CD14-positive monocyte (primary cell): Measurements from ENCODE around the gene CDH4. TPM values are rescaled to one million over a fixed set of nuclear protein-coding genes. Genes with fewer than 3 reads are reported as not detected.

ENCODE experiments used
- DNase-seq, 3 donors: peaks; one replicate each; pipeline ENCODE4 v3.0.0-alpha.2; 2011 to 2022
- H2AFZ ChIP-seq: 2 replicates; pipeline ENCODE4 v1.6.0; 2012; ENCODE audit warnings: mild to moderate bottlenecking, low read depth, low read length, inconsistent platforms; ENCODE audit not compliant: insufficient read depth, poor library complexity, severe bottlenecking
- H3K27ac ChIP-seq, 2 donors: 1 replicate in 1 of 2; 2 replicates in 1 of 2; pipeline ENCODE4 v1.5.1; 2012 to 2013; ENCODE audit warnings: low read length in 2 of 2, control low read depth in 1 of 2, inconsistent platforms in 1 of 2, low read depth in 1 of 2, mild to moderate bottlenecking in 1 of 2
- H3K27me3 ChIP-seq, 2 donors: one replicate each; pipeline versions ENCODE4 v1.6.0 to v1.6.1; 2011 to 2013; ENCODE audit warnings: low read length in 2 of 2; ENCODE audit not compliant: control insufficient read depth in 2 of 2, insufficient read depth in 2 of 2
- H3K36me3 ChIP-seq, 2 donors: replicated peaks in 1 of 2; 1 replicate in 1 of 2; 2 replicates in 1 of 2; pipeline versions ENCODE4 v1.5.1 to v1.6.1; 2012 to 2013; ENCODE audit warnings: low read length in 2 of 2, control low read depth in 1 of 2, inconsistent platforms in 1 of 2, mild to moderate bottlenecking in 1 of 2; ENCODE audit not compliant: insufficient read depth in 2 of 2, control insufficient read depth in 1 of 2
- H3K4me1 ChIP-seq, 2 donors: 1 replicate in 1 of 2; 2 replicates in 1 of 2; pipeline versions ENCODE4 v1.5.1 to v1.6.1; 2012 to 2013; ENCODE audit warnings: low read length in 2 of 2, control low read depth in 1 of 2, inconsistent platforms in 1 of 2, mild to moderate bottlenecking in 1 of 2, moderate library complexity in 1 of 2; ENCODE audit not compliant: insufficient read depth in 2 of 2, control insufficient read depth in 1 of 2
- H3K4me2 ChIP-seq: replicated peaks from 2 replicates; pipeline ENCODE3; 2012; ENCODE audit warnings: low read length, moderate library complexity, mild to moderate bottlenecking; ENCODE audit not compliant: poor library complexity, severe bottlenecking; ENCODE audit errors: extremely low read depth
- H3K4me3 ChIP-seq, 3 experiments: fragments of 200-600 bp in 1 of 3; sonication (generic) in 1 of 3; replicated peaks in 1 of 3; 1 replicate in 2 of 3; 2 replicates in 1 of 3; pipeline ENCODE4 v1.5.1; 2011 to 2013; ENCODE audit warnings: low read length in 3 of 3, mild to moderate bottlenecking in 3 of 3, control low read depth in 2 of 3, low read depth in 2 of 3, inconsistent platforms in 1 of 3, moderate library complexity in 1 of 3
- H3K79me2 ChIP-seq: 2 replicates; pipeline ENCODE4 v1.6.0; 2012; ENCODE audit warnings: mild to moderate bottlenecking, control low read depth, inconsistent platforms, low read length, moderate library complexity; ENCODE audit not compliant: insufficient read depth
- H3K9ac ChIP-seq: 2 replicates; pipeline ENCODE4 v1.6.0; 2017; ENCODE audit warnings: low read length, mild to moderate bottlenecking; ENCODE audit not compliant: insufficient read depth, poor library complexity, severe bottlenecking
- H3K9me3 ChIP-seq, 2 donors: replicated peaks in 1 of 2; 1 replicate in 1 of 2; 2 replicates in 1 of 2; pipeline versions ENCODE4 v1.5.1 to v1.6.1; 2012 to 2013; ENCODE audit warnings: low read length in 2 of 2, control low read depth in 1 of 2; ENCODE audit not compliant: control insufficient read depth in 1 of 2, insufficient read depth in 1 of 2
- H4K20me1 ChIP-seq: 2 replicates; pipeline ENCODE4 v1.6.0; 2012; ENCODE audit warnings: mild to moderate bottlenecking, low read length, control low read depth, moderate library complexity; ENCODE audit not compliant: insufficient read depth
- H3K27ac Mint-ChIP-seq, 7 donors: one replicate each; pipeline ENCODE4 v1.8.0; 2020; ENCODE audit warnings: mild to moderate bottlenecking in 7 of 7, mixed read lengths in 7 of 7, moderate library complexity in 6 of 7, inconsistent platforms in 2 of 7
- H3K27me3 Mint-ChIP-seq, 3 donors: one replicate each; pipeline ENCODE4 v1.8.0; 2021 to 2022; ENCODE audit warnings: low read depth in 3 of 3, mild to moderate bottlenecking in 3 of 3, mixed read lengths in 3 of 3, moderate library complexity in 3 of 3, inconsistent platforms in 1 of 3
- H3K36me3 Mint-ChIP-seq, 2 donors: one replicate each; pipeline ENCODE4 v1.8.0; 2020; ENCODE audit warnings: mixed read lengths in 2 of 2, inconsistent platforms in 1 of 2, mild to moderate bottlenecking in 1 of 2
- H3K4me1 Mint-ChIP-seq: one replicate; pipeline ENCODE4 v1.8.0; 2020; ENCODE audit warnings: mild to moderate bottlenecking, mixed read lengths
- H3K4me3 Mint-ChIP-seq, 2 donors: one replicate each; pipeline ENCODE4 v1.8.0; 2020; ENCODE audit warnings: mild to moderate bottlenecking in 2 of 2, mixed read lengths in 2 of 2, moderate library complexity in 1 of 2
- H3K9me3 Mint-ChIP-seq, 7 donors: one replicate each; pipeline ENCODE4 v1.8.0; 2020 to 2022; ENCODE audit warnings: mixed read lengths in 7 of 7, mild to moderate bottlenecking in 6 of 7, moderate library complexity in 6 of 7, inconsistent platforms in 2 of 7
- whole genome bisulfite sequencing: methylation state at CpG from one replicate; pipeline ENCODE4 v1.1.5; 2013; ENCODE audit warnings: missing lambda C conversion rate; ENCODE audit not compliant: insufficient coverage; 5-methylcytosine and 5-hydroxymethylcytosine counted together
- intact Hi-C, 2 donors: fragments of 100-400 bp; cut with micrococcal nuclease; formaldehyde crosslinking; loops; one replicate each; pipeline versions ENCODE4 v1.15.0 to v1.15.1; 2023
- polyA plus RNA-seq, 3 donors: library from polyadenylated mRNA; depleted of rRNA in 1 of 3; unstranded in 2 of 3; stranded (reverse) in 1 of 3; fragments of 300-500 nt in 2 of 3; fragments of >200 nt in 1 of 3; fragmentation: Illumina TruSeq in 2 of 3; gene quantifications; 1 replicate in 2 of 3; 2 replicates in 1 of 3; pipeline ENCODE4 v1.2.3, GENCODE V29; 2012 to 2021
- TF ChIP-seq, protein P1 (sequence below): fragments of 200-600 bp; IDR thresholded peaks from one replicate; pipeline ENCODE4 v1.8.0; 2022; ENCODE audit warnings: antibody characterized with exemption, mild to moderate bottlenecking

The CDH4 gene
- polyA plus RNA-seq, 3 donors = not detected

DNA sequence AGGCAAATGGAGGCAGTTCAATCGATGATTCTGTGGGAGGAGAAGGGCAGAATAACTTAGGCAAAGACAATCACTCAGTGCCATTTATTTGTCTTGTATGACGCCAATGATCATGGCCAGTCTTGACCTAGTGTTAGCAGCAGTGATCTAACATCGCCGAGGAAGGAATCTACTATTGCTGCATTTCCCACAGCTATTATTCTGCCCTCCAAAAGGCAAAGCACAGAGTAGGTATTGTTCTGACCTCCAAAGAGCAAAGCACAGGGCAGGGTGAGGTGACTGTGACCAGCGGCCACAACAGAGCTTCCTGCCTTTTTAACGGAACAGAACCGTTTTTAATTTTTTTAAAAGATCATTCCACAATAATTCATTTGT, 235.9 kb downstream of the CDH4 start:
- intact Hi-C loops = no loop called here
- no peaks in the 10 kb centered on the region for H3K27me3 ChIP-seq
- H2AFZ ChIP-seq = no peak overlapping the region
- H3K9me3 ChIP-seq = peaks cover 32 to 70% of the 10 kb centered on the region in 2 donors
- no peak overlapping the region for H3K27ac ChIP-seq
- 91% methylated on average over 4 of the region's 7 CpGs for WGBS
- Mint-ChIP-seq H3K27me3 (no peaks in the 10 kb centered on the region), H3K4me3 (no peak overlapping the region), H3K4me1 (no peaks in the 10 kb centered on the region), H3K9me3 (peaks cover 0 to 36% (median 22%) of the 10 kb centered on the region in 7 donors), H3K36me3 (no peaks in the 10 kb centered on the region), H3K27ac (no peak overlapping the region)
- TF ChIP-seq, protein P1, sequence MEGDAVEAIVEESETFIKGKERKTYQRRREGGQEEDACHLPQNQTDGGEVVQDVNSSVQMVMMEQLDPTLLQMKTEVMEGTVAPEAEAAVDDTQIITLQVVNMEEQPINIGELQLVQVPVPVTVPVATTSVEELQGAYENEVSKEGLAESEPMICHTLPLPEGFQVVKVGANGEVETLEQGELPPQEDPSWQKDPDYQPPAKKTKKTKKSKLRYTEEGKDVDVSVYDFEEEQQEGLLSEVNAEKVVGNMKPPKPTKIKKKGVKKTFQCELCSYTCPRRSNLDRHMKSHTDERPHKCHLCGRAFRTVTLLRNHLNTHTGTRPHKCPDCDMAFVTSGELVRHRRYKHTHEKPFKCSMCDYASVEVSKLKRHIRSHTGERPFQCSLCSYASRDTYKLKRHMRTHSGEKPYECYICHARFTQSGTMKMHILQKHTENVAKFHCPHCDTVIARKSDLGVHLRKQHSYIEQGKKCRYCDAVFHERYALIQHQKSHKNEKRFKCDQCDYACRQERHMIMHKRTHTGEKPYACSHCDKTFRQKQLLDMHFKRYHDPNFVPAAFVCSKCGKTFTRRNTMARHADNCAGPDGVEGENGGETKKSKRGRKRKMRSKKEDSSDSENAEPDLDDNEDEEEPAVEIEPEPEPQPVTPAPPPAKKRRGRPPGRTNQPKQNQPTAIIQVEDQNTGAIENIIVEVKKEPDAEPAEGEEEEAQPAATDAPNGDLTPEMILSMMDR = no peak
- H3K9ac ChIP-seq = no peak overlapping the region
- no peaks in the 10 kb centered on the region for H3K36me3 ChIP-seq
- H4K20me1 ChIP-seq = no peaks in the 10 kb centered on the region
- no peak overlapping the region for H3K4me2 ChIP-seq
- H3K79me2 ChIP-seq = no peaks in the 10 kb centered on the region
- no peak for DNase-seq
- no peaks in the 10 kb centered on the region for H3K4me1 ChIP-seq
- H3K4me3 ChIP-seq = no peak overlapping the region

DNA sequence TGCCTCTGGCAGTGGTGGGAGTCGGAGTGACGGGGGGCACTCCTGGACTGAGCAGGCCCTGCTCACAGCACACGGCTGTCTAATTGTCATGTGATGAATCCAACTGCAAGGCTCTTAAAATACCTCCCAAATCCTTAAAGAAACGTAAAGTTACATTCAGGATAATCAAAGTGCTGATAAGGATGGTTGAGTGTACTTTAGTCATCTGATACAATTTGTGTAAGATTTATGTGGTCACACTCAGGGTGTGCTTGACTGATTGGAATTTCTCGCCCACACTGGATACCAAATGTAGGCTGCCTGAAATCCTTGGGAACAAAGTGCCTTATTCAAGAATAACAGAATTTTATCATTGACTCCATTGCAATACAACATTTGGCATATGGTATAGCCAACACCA, 238.7 kb downstream of the CDH4 start:
- no peaks in the 10 kb centered on the region for H4K20me1 ChIP-seq
- no peaks in the 10 kb centered on the region for H3K36me3 Mint-ChIP-seq
- no peak overlapping the region for H3K27ac ChIP-seq
- H3K4me3 Mint-ChIP-seq = no peak overlapping the region
- H3K9ac ChIP-seq = no peak overlapping the region
- peaks cover 0 to 35% (median 18%) of the 10 kb centered on the region in 7 donors for H3K9me3 Mint-ChIP-seq
- no peaks in the 10 kb centered on the region for H3K27me3 ChIP-seq
- no peak overlapping the region for H3K4me3 ChIP-seq
- H3K4me1 Mint-ChIP-seq = no peaks in the 10 kb centered on the region
- H2AFZ ChIP-seq = no peak overlapping the region
- no peak for DNase-seq
- no peaks in the 10 kb centered on the region for H3K27me3 Mint-ChIP-seq
- H3K4me1 ChIP-seq = no peaks in the 10 kb centered on the region
- peaks cover 22 to 68% of the 10 kb centered on the region in 2 donors for H3K9me3 ChIP-seq
- 100% methylated on average over 2 of the region's 5 CpGs for WGBS
- intact Hi-C loops = no loop called here
- no peaks in the 10 kb centered on the region for H3K36me3 ChIP-seq
- H3K79me2 ChIP-seq = no peaks in the 10 kb centered on the region
- no peak overlapping the region for H3K4me2 ChIP-seq
- H3K27ac Mint-ChIP-seq = no peak overlapping the region
- TF ChIP-seq, protein P1 = no peak
